GM21717 (cell line): ENCODE results near the gene NR1D2.

Source experiments
- ATAC-seq: cut with Tn5 transposase; IDR thresholded peaks from one replicate; pipeline ENCODE4 v1.9.1; 2021; ENCODE audit warnings: mild to moderate bottlenecking, moderate library complexity; ENCODE audit not compliant: unreplicated experiment

NR1D2 gene

GRCh38 chr3:23961913-23962312, 16.8 kb downstream of the NR1D2 start:
- no peak for ATAC-seq

GRCh38 chr3:23964537-23965235, 19.6 kb downstream of the NR1D2 start:
- ATAC-seq: no peak

- ATAC-seq: no peak
Measured at GRCh38 chr3:23966328-23966727, 21.2 kb downstream of the NR1D2 start.

GRCh38 chr3:23968463-23969184, 23.5 kb downstream of the NR1D2 start:
- ATAC-seq: no peak

- no peak for ATAC-seq
Measured at GRCh38 chr3:23969393-23969792, 24.3 kb downstream of the NR1D2 start.

GRCh38 chr3:23971684-23972083, 26.6 kb downstream of the NR1D2 start:
- ATAC-seq: no peak

GRCh38 chr3:23976555-23976954, 31.5 kb downstream of the NR1D2 start:
- no peak for ATAC-seq

- ATAC-seq: no peak
Measured at GRCh38 chr3:23979569-23979968, 34.5 kb downstream of the NR1D2 start.

- ATAC-seq: no peak
Measured at GRCh38 chr3:23981136-23981535, 36.0 kb downstream of the NR1D2 start.

- no peak for ATAC-seq
Measured at GRCh38 chr3:23981955-23982354, 36.9 kb downstream of the NR1D2 start.

GRCh38 chr3:23984934-23985333, 39.8 kb downstream of the NR1D2 start:
- ATAC-seq: no peak

GRCh38 chr3:23985747-23986544, 40.9 kb downstream of the NR1D2 start:
- peak; percentile 64 for ATAC-seq

- ATAC-seq: no peak
Measured at GRCh38 chr3:23987356-23987755, 42.3 kb downstream of the NR1D2 start.

GRCh38 chr3:23991306-23991682, 46.2 kb downstream of the NR1D2 start:
- ATAC-seq: no peak

- no peak for ATAC-seq
Measured at GRCh38 chr3:23991683-23992628, 46.9 kb downstream of the NR1D2 start.

- ATAC-seq: no peak
Measured at GRCh38 chr3:23993556-23994243, 48.6 kb downstream of the NR1D2 start.

- ATAC-seq: no peak
Measured at GRCh38 chr3:23994244-23994569, 49.1 kb downstream of the NR1D2 start.

- no peak for ATAC-seq
Measured at GRCh38 chr3:23995219-23995618, 50.1 kb downstream of the NR1D2 start.

GRCh38 chr3:23996095-23996524, 51.0 kb downstream of the NR1D2 start:
- no peak for ATAC-seq

GRCh38 chr3:23999012-23999641, 54.0 kb downstream of the NR1D2 start:
- ATAC-seq: peak; percentile 50
